Left ventricle myocardium inferior (tissue), 1 donor: ENCODE data around the gene TOLLIP. TPM values are rescaled to one million over a fixed set of nuclear protein-coding genes. Genes with fewer than 3 reads are reported as not detected.
A peak's percentile ranks its signal among the peaks of the same experiment; 100 is the strongest.

Source experiments
- DNase-seq: peaks from one replicate; pipeline ENCODE4 v3.0.0-alpha.2; 2020
- H3K27ac ChIP-seq: fragments of 200-600 bp; replicated peaks from 2 replicates; pipeline ENCODE4 v1.8.0; 2021
- H3K27me3 ChIP-seq: fragments of 200-600 bp; 2 replicates; pipeline ENCODE4 v1.8.0; 2021; ENCODE audit warnings: low read depth
- H3K36me3 ChIP-seq: fragments of 200-600 bp; 2 replicates; pipeline ENCODE4 v1.8.0; 2021
- H3K4me1 ChIP-seq: fragments of 200-600 bp; 2 replicates; pipeline ENCODE4 v1.8.0; 2021
- H3K4me3 ChIP-seq: fragments of 200-600 bp; 2 replicates; pipeline ENCODE4 v1.8.0; 2021; ENCODE audit warnings: mild to moderate bottlenecking, moderate library complexity
- H3K9me3 ChIP-seq: fragments of 200-600 bp; replicated peaks from 2 replicates; pipeline ENCODE4 v1.8.0; 2021
- intact Hi-C: fragments of 100-400 bp; cut with micrococcal nuclease; formaldehyde crosslinking; loops from one replicate; pipeline ENCODE4 v1.11.0; 2022
- total RNA-seq: library from RNA; stranded (reverse); fragmentation: NEBNext Ultra II Directional; extraction: Animal tissue kit (Norgen Biotek cat#: 25700); gene quantifications from one replicate; pipeline ENCODE4 v1.2.1, GENCODE V29; 2021
- TF ChIP-seq, protein P1 (sequence below): fragments of 200-600 bp; IDR thresholded peaks from 2 replicates; pipeline ENCODE4 v1.8.0; 2021; ENCODE audit warnings: antibody characterized with exemption, mild to moderate bottlenecking, borderline replicate concordance
- donor health status: DM: no; HTN: yes; CAD: no; lungs with severe emphysema.

The TOLLIP gene
- total RNA-seq, 1 donor from 2014 or later = 51.9 TPM

DNA sequence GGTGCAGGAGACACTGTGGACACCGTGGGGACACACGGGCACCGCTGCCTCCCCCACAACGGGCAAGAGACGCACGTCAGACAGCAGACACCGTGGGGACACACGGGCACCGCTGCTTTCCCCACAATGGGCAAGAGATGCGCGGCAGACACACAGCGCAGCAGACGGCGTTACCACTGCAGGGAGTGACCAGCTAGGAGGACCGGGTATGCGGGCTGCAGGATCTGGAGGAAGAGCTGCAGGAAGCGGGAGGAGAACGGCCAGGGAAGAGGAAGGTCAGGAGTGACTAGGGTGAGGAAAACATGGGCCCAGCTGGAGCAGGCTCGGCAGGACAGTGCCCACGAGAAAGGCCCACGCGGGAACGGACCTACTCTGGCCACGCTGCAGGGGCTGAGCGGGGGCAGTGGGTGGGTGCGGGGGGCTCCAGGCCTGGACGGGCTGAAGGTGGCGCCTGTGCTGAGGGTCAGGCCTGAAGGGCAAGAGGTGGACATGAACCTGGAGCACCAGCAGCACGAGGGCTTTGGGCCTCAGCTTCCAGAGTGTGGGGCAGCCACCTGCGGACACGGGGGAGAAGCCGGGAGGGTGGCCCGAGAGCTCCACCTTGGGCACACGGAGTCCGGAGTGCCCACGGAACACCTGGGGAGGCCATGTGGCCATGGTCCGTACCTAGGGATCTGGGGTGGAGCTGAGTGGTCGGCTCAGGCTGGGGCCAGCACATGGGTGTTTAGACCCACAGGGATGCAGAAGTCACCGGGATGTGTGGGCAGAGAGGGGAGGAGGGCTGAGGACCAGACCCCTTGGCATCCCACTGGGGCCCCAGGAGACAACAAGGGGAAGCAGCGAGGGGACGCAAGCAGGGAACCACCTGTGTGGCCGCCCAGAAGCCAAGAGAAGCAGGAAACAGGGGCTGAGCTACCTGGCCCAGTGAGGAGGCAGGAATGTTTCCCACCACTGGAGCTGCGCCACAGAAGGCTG lies 16.5 kb downstream of the TOLLIP start:
- TF ChIP-seq, protein P1, sequence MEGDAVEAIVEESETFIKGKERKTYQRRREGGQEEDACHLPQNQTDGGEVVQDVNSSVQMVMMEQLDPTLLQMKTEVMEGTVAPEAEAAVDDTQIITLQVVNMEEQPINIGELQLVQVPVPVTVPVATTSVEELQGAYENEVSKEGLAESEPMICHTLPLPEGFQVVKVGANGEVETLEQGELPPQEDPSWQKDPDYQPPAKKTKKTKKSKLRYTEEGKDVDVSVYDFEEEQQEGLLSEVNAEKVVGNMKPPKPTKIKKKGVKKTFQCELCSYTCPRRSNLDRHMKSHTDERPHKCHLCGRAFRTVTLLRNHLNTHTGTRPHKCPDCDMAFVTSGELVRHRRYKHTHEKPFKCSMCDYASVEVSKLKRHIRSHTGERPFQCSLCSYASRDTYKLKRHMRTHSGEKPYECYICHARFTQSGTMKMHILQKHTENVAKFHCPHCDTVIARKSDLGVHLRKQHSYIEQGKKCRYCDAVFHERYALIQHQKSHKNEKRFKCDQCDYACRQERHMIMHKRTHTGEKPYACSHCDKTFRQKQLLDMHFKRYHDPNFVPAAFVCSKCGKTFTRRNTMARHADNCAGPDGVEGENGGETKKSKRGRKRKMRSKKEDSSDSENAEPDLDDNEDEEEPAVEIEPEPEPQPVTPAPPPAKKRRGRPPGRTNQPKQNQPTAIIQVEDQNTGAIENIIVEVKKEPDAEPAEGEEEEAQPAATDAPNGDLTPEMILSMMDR = no peak
- Histone ChIP-seq H3K36me3 (peaks cover 53% of the 10 kb centered on the region), H3K27ac (no peak overlapping the region), H3K9me3 (no peaks in the 10 kb centered on the region), H3K4me3 (no peak overlapping the region), H3K4me1 (peaks cover 25% of the 10 kb centered on the region), H3K27me3 (no peaks in the 10 kb centered on the region)
- DNase-seq = peak; percentile 11
- intact Hi-C loops = no loop called here

DNA sequence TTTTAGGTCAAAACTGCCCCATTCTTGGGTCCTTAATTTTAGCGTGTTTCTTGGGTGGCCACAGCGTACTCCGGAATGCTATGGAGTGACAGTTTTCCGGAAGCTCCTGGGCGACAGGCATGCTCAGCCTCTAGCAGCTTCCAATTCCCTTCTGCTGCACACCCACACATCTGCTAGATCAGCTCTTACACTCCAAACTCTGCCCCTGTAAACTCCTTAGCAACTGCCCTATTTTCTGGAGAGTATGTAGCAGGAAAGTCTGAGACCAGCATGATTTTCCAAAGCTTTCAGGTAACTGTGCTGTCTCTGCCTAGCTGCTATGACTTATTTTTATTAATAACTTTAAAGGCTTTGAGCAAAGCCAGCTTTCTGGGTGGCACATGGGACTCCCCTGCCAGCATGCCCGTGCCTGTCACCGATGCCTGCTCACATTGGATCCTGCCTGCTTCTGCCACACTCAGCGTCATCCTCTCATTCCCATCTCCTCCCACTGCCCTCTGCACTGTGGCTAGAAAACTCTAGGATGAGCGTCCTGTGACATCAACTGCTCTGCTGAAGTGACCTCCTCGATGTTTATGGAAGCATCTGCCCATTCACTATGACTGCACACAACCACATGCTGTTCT lies 17.3 kb downstream of the TOLLIP start:
- intact Hi-C loops = no loop called here

DNA sequence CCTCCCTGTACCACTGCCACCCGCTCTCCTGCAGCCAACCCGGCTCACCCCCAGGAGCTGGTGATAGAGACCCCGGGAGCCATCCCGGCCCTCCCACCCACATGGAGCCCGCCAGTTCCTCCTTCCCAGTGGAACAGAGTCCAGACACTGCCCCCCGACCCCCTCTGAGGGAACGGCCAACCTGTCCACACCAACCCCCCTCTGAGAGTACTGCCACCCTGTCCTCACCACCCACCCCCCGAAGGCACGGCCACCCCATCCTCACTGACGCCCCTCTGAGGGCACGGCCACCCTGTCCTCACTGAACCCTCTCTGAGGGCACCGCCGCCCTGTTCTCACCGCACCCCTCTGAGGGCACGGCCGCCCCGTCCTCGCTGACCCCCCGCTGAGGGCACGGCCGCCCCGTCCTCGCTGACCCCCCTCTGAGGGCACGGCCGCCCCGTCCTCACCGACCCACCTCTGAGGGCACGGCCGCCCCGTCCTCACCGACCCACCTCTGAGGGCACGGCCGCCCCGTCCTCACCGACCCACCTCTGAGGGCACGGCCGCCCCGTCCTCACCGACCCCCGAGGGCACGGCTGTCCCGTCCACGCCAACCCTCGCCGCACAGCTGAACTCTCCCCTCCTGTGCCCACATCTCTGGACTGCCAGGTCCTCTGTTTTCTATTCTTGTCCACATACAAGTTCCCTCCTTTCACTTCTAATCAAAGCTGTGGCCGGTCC lies 18.0 kb downstream of the TOLLIP start:
- Histone ChIP-seq H3K27ac (no peak overlapping the region), H3K9me3 (no peaks in the 10 kb centered on the region), H3K4me3 (no peak overlapping the region), H3K27me3 (no peaks in the 10 kb centered on the region), H3K4me1 (peaks cover 15% of the 10 kb centered on the region), H3K36me3 (peaks cover 61% of the 10 kb centered on the region)
- intact Hi-C loops = no loop called here
- DNase-seq = peak; percentile 6
- TF ChIP-seq, protein P1 = no peak

More for the DNA sequence above, 17.3 kb downstream of the TOLLIP start:
- Histone ChIP-seq H3K9me3 (no peaks in the 10 kb centered on the region), H3K27ac (no peak overlapping the region), H3K4me1 (peaks cover 17% of the 10 kb centered on the region), H3K4me3 (no peak overlapping the region), H3K36me3 (peaks cover 55% of the 10 kb centered on the region), H3K27me3 (no peaks in the 10 kb centered on the region)
- TF ChIP-seq, protein P1 = no peak
- no peak for DNase-seq

DNA sequence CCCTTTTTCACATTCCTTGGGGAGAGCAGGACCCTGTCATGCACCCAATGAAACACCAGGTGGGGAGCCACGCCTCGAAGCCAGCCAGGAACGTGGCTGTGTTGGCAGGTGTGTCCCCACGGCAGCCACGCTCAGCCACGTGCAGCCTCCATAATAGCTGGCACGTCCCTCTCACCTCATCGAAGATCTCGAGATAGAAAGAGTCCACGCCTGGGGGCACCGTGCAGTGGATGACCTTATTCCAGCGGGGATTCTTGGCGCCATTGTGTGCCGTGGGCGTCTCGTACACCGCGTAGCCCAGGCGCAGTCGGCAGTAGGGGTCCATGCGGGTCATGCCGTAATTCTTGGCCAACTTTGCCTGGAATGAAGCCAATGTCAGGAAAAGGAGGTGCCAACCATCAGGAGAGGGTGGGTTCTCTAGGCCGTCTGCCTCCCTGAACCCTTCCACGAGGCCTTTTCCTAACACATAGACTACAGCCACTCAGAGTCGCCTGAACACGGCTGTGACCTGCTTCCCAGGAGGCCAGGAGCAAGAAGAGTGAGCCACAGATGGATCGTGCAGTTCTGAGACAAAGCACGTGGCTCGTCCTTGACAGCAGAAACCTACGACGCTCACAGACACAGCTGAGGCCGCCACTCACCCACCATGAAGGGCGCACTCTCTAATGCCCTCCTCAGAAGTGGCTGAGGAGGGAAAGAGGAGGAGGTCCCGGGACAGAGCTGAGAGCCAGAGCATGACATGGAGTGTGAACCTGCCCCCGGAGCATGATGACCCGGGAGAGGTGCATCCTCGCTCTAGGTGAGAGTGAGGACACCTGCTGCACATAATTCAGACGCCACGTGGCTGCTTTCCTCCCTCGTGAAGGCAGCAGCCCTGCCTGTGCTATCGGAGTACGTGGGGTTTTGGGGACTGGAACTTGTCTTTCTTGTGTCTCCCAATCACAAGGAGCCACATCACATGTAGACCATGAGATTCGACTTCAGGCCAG lies 19.1 kb downstream of the TOLLIP start:
- DNase-seq = no peak
- H3K4me1 ChIP-seq = peaks cover 15% of the 10 kb centered on the region
- TF ChIP-seq, protein P1 = no peak
- no peaks in the 10 kb centered on the region for H3K27me3 ChIP-seq
- no peak overlapping the region for H3K4me3 ChIP-seq
- no peak overlapping the region for H3K27ac ChIP-seq
- no peaks in the 10 kb centered on the region for H3K9me3 ChIP-seq
- H3K36me3 ChIP-seq = peaks cover 66% of the 10 kb centered on the region
- intact Hi-C loops = no loop called here
